Stimulated activated CD4-positive, alpha-beta T cell treated with anti-CD3 and anti-CD28 coated beads, Interleukin-1b, Interleukin-23, amount 100 ng/mL, for 48 hours (primary cell): ENCODE data around the gene LIPG.
"Not testable (repeated sequence)": the region's sequence is repeated elsewhere in the genome, so short reads cannot be mapped to it uniquely, and the experiment has no call there.

ENCODE experiments used
- DNase-seq: peaks from one replicate; pipeline ENCODE4 v3.0.0-alpha.2; 2020

The LIPG gene

DNA sequence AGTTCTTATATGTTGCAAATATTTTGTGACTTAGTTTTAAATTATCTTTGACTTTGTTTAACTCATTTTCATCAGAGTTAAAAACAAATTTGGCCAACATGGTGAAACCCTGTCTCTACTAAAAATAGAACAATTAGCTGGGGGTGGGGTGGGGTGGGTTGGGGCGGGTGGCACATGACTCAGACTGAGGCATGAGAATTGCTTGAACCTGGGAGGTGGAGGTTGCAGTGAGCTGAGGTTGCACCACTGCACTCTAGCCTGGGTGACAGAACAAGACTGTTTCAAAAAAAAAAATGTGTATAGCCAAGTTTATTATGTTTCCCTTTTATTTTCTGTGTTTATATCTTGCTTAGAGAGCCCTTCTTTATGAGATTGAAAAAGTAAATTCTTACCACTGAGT lies 14.2 kb upstream of the LIPG start:
- no peak for DNase-seq

DNA sequence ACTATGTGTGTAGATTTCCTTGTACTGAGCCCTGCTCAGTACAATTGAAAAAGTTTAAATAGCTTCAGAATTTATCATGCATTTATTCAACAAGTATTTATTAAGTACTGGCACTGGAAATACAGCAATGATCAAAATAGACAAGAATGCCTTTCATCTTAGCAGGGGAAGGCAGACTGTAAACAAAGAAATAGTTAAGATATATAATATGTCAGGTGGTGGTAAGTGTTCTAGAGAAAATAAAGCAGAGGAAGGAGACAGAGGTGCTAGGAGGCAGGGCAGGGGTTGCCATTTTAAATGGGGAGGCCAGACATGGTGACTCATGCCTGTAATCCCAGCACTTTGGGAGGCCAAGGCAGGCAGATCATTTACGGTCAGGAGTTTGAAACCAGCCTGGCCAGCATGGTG lies 13.6 kb upstream of the LIPG start:
- no peak for DNase-seq

DNA sequence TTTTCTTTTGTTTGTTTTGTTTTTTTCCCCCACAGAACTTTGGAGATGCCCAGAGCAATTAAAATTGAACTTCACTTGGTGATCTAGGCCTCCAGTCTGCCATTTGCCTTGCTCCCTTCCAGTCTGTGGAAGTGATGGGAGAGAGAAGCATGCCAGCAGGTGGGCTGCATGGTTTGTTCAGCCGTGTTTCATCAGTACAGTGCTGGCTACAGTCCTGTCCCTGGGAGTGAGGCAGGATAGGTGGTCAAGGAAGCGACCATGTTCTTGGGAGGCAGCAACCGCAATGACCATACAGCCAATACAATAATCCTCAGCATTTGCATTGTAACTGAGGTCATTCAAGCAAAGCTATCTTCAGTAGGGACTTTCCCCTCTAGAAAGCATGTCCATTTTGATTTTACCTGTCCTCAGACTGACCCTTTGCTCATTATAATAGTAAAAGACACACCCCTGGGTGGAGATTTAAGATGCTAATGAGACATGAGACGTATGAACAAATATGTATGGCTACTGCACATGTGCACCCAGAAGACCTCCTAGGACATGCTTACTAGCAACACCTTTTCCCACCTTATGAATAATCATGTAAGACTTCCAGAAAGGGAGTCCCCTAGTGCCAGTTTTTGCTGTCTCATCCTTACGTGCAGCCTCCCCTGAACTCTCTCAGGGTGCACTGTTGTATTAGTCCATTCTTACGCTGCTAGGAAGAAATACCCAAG lies 11.1 kb upstream of the LIPG start:
- no peak for DNase-seq

DNA sequence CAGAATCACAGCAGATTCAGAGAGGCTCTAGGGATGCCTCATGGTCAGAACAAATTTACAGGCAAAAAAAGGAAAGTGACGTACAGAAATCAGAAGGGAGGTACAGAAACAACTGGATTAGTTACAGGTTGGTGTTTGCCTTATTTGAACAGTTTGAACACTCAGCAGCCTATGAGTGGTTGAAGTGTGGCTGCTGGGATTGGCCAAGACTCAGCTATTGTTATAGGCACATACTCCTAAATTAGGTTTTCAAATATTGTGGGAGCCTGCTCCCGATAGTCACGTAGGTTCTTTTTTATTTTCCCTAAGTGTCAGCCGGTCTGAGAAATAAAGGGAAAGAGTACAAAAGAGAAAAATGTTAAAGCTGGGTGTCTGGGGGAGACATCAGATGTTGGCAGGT lies 8.9 kb upstream of the LIPG start:
- DNase-seq, result no peak

DNA sequence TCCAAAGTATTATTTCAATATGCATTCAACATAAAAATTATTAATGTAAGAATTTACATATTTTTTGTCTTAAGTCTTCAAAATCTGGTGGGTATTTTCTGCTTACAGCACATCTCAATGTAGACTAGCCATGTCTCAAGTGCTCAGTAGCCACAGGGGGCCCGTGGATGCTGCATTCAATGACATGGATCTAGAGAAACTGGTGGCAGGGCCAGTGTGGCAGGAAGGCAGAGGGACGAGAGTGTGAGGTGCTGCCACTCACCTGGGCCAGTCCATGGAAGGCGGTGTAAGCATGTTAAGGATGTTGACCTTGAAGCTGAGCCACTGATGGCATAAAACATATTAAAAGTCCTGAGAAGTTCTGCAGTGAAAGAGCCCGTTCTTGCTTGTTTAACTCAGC lies 6.2 kb upstream of the LIPG start:
- DNase-seq, result no peak

DNA sequence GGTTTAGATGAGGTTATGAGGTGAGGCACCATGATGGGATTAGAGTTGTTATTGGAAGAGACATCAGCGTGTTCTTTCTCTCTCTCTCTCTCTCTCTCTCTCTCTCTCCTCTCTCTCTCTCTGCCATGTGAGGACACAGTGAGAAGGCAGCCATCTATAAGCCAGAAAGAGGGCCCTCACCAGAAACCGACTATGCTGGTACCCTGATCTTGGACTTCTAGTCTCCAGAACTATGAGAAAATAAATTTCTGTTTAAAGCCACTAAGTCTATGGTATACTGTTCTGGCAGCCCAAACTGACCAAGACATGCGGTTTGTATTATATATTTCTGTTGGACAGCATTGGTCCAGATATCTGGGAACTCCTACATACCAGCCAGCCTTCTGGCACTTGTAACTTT lies 3.5 kb upstream of the LIPG start:
- DNase-seq, result no peak

DNA sequence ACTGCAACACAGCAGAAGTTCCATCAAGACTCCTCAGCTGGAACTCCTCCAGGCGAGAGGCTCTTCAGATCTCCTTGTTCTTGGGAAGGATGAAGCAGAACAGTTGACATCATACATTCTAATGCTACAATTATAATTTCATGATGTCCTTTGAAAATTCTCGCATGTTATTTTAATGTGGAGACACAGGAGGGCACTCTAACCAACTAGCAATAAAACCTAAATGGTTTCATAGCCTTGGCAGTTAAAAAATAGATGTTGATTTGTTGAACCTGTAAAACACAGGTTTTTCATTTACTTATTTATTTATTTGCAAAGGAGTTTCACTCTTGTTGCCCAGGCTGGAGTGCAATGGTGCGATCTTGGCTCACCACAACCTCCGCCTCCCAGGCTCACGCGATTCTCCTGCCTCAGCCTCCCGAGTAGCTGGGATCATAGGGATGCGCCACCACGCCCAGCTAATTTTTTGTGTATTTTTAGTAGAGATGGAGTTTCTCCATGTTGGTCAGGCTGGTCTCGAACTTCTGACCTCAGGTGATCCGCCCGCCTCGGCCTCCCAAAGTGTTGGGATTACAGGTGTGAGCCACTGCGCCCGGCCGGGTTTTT lies 2.4 kb upstream of the LIPG start:
- not testable (repeated sequence) for DNase-seq

DNA sequence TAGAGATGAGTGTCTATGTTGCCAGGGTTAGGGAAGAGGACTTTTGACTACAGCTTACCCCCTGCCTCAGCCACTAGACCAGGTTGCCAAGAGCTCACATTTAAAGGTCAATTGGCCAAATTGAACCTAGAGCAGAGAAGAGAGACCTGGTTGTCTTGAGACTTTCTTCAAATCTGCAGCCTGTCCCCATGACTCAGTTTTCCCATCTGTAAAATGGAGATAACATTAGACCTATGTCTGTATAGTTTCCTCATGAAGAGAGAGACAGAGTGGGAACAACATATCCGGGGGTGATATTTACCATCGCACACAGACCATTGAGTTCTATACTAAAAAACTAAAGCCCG lies 1.6 kb upstream of the LIPG start:
- no peak for DNase-seq

DNA sequence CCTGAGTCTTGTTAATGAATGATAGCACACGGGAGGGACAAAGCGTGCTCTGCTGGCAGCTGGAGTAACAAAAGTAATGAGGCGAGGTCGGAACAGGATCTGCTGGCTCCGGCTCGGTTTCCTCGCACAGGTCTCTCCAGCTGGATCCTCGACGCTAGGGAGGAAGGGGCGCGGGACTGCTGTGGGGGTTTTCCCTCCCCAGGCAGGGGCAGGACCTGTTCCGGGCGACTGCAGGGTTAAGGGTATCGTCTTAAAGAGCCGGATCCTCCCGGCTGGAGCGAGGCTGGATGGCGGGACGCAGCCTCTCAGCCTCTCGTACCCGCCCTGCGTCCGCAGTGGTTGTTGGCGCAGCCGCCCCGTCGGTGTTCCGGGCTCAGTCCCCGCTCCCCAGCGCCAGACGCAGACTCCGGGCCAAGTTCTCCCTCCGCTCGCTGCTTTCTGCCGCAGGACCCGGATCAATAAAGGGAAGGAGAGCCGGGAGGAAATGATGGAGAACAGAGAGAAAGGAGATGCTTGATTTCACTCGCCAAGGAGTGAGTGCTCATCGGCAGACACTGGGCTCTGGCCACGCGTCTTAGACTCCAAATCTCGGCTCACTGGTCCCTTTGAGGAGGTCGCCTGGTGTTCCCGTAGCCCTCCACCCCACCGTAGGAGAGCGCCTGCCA lies 1.1 kb upstream of the LIPG start:
- DNase-seq, result no peak

DNA sequence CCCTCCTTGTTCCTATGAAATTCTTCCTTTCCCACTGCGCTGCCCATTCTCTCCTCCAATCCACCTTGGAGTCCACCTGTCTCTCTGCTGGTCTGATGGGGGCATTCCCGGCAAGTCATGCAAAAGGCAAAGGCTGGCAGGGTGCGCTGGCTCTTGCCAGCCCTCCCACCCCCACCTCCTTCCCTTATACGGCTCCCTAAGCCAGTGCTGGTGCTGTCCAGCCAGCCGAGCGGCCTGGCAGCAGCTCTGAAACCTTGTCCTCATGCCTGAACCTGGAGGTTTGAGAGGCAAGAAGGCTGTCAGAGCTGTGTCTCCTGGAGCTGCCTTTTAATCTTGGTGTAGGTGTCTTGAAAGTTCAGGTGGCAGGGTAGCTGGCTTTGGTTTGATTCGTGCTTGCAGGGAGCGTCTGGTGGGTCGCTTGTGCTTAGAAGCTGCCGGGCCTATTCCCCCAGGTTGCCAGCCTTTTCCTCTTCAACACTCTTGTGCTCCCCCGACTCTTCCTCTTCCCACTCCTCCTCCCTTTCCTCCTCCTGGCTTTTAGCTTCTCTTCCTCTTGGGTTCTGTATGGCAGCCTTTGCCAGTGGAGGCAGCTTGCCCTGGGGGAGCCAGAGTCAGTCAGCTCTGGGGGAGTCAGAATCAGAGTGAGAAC lies 748 bp downstream of the LIPG start:
- no peak for DNase-seq

DNA sequence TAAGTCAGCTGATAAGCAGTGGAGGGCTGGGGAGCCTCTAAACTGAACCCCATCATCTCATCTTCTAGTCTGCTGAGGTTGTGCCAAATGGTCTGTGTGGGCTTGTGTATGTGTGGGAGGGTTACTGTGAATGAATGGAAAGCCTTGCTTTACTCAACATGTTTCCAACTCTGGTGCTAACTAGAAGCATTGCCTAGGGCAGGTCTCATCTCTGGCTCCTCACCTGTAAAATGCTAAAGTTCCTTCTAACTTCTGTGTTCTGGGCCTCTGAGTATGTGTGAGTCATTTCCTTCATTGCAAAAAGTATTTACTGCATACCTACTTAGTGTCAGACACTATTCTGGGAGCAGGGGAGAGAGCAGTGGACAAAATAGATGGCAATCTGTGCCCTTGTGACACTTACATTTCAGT lies 1.3 kb downstream of the LIPG start:
- no peak for DNase-seq

DNA sequence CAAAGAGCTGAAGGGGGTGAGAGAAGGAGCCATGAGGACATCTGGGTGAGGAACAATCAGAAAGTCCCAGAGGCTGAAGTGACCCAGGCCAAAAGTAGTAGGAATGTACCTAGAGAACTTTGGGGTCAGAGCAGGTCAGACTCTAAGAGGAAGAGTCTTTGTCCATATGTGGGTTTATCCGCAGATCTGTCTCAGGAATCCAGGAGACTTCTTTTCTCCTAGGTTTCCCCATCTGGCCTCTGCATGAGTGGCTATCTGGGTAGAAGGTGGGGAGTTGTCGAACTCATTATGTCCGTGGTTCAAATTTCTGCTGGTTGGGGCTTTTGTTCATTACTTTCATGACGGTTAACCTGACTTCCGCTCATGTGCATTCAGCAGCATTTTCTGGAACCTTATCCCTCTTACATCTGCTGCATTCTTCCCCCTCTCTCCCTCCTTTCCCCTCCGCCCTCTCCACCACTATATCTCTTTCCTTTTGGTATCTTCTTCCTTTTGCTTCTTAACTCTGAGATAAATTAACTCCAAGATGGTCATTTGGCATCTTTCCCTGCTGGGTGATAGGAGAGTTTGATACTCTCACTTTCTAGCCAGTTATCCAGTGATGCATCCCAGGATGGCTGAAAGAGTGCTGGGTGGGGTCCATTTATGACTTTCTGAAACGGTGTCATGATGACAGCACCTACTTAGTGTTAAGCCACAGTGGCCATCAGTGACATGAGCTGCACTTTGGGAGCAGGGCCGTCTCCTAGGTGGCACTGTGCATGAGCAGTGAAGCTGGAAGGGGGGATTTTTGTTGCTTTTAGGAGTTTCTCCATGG lies 2.1 kb downstream of the LIPG start:
- DNase-seq, result no peak

DNA sequence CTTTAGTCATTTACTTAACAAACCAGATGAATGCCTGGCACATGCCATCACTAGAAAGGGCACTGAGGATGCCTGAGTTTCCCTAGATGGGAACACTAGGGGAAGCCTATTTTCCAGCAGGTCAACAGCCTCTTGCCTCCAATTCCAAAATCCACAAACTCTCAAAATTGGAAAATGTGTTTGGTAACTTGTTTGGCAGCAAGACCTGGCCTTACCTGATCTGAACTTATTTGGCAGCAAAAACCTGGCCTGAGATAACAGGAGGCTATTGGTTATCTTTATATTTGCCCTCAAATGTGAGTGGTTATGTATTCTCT lies 2.6 kb downstream of the LIPG start:
- DNase-seq, result no peak

DNA sequence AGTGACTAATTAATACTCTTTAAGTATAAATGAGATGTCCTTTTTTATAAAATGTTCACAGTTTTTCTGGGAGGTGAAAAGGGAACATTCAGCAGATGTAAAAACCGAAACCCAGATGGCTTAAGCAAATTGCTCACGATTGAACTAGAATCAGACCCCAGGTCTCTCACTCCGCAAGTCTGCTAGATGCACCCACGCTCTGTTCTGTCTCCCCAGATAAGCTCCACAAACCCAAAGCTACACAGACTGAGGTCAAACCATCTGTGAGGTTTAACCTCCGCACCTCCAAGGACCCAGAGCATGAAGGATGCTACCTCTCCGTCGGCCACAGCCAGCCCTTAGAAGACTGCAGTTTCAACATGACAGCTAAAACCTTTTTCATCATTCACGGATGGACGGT lies 3.2 kb downstream of the LIPG start:
- no peak for DNase-seq

DNA sequence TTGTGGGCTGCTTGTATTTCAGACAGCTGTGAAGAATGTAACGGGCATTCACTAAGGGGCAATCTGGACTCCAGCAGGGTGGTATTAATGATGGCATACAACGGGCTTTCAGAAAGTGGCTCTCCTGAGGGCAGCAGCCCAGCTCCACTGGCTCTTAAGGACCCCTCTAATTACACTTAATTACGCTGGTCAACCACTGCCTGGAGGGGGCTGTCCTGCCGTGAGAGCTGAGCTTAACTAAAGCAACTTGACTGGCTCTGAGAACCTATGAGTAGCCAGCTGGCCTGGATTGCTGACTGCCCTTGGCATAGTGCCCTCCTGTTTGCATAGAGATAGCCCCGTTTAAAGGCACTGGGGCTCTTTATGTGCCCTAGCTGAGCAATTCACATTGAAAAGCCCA lies 3.8 kb downstream of the LIPG start:
- no peak for DNase-seq

DNA sequence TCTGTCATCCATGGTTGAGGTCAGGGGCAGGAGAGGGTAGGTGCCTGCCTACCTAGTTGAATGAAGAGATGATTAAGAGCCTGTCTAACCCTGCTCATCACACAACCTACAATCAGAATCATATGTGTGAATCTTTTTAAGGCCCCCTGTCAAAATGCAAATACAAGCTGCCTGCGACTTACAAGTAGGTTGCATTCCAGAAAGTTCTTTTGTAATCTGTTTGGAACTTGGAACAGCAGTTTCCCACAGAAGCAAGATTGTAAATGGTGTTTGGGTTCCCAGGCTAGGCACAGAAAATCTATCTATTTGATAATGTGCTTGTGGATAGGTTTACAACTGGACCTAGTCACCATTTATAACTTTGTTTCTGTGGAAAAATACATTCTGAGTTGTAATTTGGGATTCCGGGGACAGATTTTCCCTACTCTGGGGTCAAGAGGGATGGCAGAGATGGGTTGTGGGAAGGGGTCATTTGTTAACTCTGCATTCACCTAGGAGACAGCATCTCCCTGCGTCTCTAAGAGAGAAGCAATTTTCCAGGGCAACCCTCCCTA lies 4.4 kb downstream of the LIPG start:
- DNase-seq, result no peak

DNA sequence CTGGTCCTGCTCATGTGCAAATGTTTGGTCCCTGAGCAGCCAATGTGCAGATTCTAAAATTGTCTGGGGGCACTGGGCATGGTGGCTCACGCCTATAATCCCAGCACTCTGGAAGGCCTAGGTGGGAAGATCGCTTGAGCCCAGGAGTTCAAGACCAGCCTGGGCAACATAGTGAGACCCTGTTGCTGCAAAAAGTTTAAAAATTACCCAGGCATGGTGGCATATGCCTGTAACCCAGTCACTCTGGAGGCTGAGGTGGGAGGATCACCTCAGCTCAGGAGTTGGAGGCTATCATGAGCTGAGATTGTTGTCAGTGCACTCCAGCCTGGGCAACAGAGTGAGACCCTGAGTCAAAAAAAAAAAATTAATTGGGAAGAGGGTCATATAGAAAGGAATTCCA lies 5.1 kb downstream of the LIPG start:
- DNase-seq, result no peak

DNA sequence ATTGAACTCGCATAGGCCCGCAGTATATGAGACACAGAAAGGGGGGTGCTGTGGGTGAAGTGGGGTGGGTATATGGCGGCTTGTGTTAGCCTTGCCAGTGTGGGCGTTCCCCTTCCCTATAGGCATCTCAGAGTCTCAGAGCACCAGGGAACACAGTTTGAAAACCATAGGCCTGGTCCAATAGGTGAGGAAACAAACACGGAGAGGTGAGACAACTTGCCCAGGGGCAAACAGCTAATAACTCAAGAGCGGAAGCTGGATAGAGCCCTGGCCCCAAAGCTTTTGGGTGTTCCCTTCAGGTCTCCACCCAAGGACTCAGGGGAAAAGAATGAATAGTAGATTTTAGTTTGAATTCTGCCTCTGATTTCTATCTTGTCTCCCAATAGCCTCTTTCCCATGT lies 7.9 kb downstream of the LIPG start:
- DNase-seq, result no peak

DNA sequence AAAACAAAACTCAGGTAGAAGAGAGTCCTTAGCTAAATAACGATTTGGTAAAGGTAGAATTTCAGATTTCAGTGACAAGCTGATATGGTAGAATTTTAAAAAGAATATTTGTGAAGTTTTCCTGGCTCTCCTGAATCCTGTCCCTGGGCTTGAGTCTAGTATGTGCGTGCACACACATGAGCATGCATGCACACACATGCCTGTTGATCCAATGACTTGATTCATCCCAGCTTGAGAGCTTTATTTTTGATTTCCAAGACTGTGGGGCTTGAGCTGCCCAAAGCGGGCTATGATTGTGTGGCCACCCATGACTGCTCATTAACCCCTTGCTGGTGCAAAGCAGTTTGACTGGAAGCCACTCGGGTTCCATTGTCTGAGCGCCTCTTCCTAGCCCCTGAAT lies 9.0 kb downstream of the LIPG start:
- no peak for DNase-seq

DNA sequence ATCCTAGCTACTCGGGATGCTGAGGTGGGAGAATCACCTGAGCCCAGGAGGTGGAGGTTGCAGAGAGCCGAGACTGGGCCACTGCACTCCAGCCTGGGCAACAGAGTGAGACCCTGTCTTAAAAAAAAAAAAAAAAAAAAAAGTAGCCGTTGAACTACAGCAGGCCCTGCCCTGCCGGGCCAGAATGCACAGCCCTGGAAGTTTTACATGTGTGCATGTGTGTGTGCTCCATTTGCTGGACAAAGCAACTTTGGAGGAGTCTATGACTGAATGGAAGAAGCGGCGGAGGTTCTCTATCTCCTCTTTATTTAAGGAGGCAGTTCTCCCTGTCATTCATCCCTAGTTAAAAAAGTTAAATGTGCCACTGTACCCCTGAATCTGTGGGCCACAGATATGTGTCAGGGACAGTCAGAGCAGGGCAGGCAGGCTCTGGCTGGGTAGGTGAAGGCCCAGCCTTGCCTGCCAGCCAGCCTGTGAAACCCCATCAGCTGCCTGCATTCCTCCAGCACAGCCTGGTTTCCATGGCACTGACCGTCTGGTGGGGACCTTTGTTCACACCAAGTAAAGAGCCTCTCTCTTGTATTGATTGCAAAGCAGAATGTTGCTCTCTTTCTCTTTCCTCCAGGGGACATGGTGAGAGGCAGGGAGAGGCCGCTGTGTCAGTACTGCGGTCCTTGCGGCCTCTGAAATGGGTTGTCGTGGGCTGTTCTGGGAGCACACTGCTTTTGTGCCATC lies 10.9 kb downstream of the LIPG start:
- DNase-seq, result no peak

DNA sequence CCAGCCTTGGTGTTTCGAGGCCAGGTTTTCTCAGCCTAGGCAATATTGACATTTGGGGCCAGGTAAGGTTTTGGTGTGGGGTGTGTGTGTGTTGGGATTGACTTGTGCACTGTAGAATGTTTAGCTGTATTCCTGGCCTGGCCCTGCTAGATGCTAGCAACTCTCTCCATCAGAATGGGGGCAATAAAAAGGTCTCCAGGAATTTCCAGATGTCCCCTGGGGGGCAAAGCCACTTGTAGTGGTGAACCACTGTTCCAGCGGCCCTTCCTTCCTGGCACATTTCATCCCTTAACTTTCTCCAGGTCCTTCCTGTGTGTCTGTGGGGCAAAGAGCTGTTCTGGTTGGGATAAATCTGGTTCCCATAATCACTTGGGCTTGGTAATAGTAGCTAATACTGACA lies 12.0 kb downstream of the LIPG start:
- DNase-seq, result no peak

DNA sequence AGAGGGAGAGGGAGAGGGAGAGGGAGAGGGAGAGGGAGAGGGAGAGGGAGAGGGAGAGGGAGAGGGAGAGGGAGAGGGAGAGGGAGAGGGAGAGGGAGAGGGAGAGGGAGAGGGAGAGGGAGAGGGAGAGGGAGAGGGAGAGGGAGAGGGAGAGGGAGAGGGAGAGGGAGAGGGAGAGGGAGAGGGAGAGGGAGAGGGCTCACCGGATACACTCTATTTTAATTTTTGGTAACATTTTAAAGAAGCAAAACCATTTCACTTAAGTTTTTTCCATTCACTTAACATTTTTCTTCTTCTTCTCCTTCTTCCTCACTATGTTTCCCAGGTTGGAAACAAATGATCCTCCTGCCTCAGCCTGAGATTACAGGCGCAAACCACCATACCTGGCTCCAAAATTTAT lies 17.2 kb downstream of the LIPG start:
- not testable (repeated sequence) for DNase-seq
